SKM-1 (cell line): ENCODE measurements around the gene DEF6.

Experiments used
- DNase-seq: peaks from one replicate; lab custom pipeline; 2025; ENCODE audit not compliant: unreplicated experiment; lab: John Stamatoyannopoulos, UW

Gene DEF6, protein sequence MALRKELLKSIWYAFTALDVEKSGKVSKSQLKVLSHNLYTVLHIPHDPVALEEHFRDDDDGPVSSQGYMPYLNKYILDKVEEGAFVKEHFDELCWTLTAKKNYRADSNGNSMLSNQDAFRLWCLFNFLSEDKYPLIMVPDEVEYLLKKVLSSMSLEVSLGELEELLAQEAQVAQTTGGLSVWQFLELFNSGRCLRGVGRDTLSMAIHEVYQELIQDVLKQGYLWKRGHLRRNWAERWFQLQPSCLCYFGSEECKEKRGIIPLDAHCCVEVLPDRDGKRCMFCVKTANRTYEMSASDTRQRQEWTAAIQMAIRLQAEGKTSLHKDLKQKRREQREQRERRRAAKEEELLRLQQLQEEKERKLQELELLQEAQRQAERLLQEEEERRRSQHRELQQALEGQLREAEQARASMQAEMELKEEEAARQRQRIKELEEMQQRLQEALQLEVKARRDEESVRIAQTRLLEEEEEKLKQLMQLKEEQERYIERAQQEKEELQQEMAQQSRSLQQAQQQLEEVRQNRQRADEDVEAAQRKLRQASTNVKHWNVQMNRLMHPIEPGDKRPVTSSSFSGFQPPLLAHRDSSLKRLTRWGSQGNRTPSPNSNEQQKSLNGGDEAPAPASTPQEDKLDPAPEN

GRCh38 chr6:35297601-35298481 lies at the start of gene DEF6:
DEF6 (plus strand) TSS chr6:35297818; CDS start chr6:35297857, 39 bp downstream.
- peak; percentile 78 for DNase-seq

DNA sequence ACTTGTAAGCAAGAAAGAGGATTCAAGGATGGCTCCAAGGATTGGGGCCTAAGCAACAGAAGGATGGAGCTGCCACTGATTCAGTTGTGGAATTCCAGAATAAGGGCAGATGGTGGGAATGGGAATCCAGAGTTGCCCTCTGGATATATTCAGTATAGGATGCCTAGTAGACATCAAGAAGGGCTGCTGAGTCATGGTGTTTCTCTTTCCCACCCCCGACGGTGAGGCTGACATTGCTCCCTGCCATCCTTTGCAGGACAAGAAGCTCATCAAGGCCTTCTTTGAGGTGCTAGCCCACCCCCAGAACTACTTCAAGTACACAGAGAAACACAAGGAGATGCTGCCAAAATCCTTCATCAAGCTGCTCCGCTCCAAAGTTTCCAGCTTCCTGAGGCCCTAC lies 49.3 kb upstream of the DEF6 start:
- no peak for DNase-seq

DNA sequence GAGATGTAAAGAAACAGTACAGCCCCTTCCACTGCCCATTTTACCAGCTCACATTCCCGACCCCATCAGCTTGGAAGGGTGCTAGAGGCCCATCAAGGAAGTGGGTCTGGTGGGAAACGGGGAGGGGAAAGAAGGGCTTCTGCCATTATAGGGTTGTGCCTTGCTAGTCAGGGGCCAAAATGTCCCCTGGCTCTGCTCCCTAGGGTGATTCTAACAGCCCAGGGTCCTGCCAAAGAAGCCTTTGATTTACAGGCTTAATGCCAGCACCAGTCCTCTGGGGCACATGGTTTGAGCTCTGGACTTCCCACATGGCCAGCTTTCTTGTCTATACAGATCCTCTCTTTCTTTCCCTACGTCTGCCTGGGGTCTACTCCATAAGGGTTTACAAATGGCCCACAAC lies 48.7 kb upstream of the DEF6 start:
- no peak for DNase-seq

GRCh38 chr6:35251949-35252348 lies 45.7 kb upstream of the DEF6 start:
- DNase-seq, result no peak

DNA sequence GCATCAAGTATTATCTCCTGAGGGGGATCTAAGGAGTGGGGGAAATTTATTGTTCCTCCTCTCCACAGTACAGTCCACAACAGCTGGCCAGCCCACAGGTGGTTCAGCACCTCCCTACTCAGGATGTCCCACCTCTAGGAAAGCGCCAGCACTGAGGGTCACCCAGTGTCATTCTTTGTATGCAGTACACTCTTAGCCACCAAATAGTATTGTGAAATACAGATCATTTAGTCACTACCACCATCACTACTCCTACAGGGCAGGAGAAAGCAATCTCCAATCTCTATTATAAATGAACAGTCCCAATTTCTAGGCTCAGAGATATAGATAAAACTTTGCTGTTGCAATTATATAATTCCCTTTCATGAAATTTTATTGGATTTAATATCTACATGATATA lies 44.4 kb upstream of the DEF6 start:
- DNase-seq, result no peak

GRCh38 chr6:35258336-35258735 lies 39.3 kb upstream of the DEF6 start:
- DNase-seq, result no peak

DNA sequence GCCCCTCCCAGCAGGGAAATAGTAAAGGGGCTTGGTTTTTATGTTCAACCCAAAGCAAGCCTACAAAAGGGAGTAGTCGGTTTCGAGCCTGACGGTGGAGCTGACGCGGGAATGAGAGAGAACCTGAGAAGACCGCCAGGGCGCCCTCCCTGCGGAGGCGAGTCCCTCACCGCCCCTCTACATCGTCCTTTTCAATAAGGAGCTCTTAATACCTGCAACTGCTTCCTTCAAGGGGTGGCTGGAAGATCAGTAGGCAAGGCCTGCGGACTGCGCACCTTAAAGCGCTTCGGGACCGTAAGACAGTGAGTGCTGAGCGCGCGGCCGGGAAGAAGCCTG lies 38.8 kb upstream of the DEF6 start:
- DNase-seq, result no peak

DNA sequence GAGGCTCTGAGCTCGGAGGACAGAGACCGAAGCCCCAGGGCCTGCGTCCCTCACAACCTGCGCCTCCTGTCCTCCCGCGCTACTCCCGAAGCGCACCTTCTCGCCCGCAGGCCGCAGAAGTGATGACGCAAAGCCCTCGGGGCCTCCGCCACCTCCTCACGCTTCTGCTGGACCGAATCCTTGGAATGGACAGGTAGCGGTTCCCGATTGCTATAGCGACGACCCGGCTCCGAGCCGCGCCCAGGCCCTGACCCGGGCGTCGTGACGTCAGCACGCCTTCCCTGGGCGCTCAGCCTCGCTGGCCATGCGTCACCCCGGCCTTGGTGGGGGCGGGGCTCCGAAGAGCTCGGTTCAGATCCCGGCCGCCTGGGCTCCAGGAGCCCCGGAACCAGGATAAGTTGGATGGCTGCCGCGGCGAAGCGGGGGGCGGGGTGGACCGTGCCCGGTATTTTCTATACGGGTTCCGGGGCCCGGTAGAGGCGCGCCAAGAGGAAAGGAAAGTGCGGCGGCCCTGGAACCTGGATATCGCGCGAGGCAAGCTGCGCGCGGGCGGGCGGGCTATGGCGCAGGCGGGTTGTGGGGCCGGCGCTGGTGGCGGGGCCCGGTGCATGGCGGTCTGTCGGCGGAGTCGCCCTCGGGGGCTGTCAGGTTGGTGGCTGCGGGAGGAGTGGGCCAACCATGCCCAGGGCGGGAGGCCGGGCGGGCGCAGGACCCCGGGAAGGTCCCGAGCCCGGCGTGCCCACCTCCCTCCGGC lies 38.2 kb upstream of the DEF6 start, which contains the start of gene ZNF76:
ZNF76 (plus strand) TSS at position 542 of the 754 bp plus-strand sequence. CDS start 21,417 bp downstream, outside the sequence.
- peak; percentile 81 for DNase-seq

DNA sequence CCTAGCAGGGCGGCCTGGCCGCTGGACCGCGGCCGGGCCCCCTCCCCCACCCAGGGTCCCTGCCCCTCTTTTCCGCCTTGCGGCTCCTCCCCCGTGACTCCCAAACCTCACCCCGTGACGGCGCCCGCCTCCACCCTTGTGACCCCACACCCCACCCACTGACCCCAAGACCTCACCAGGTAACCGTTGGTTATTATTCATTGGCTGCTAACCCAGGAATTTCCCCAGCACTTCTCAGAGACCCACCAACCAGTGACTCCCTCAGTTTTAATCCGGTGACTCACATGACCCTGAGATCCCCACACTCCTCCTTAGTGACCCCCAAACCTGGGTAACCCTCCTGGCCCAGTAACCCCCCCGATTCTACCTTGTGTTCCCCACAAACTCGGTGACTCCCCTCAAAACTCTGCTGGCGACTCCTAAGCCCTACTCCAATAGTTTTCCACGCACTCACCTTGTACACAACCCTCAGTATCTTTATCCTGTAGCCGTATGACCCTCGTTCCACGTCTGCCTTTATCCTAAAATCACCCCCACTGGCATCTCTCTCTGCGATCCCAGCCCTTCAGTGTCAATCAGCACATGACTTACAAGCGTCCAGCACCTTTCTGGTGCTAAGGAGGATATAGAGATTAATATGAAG lies 37.5 kb upstream of the DEF6 start:
- DNase-seq, result no peak

DNA sequence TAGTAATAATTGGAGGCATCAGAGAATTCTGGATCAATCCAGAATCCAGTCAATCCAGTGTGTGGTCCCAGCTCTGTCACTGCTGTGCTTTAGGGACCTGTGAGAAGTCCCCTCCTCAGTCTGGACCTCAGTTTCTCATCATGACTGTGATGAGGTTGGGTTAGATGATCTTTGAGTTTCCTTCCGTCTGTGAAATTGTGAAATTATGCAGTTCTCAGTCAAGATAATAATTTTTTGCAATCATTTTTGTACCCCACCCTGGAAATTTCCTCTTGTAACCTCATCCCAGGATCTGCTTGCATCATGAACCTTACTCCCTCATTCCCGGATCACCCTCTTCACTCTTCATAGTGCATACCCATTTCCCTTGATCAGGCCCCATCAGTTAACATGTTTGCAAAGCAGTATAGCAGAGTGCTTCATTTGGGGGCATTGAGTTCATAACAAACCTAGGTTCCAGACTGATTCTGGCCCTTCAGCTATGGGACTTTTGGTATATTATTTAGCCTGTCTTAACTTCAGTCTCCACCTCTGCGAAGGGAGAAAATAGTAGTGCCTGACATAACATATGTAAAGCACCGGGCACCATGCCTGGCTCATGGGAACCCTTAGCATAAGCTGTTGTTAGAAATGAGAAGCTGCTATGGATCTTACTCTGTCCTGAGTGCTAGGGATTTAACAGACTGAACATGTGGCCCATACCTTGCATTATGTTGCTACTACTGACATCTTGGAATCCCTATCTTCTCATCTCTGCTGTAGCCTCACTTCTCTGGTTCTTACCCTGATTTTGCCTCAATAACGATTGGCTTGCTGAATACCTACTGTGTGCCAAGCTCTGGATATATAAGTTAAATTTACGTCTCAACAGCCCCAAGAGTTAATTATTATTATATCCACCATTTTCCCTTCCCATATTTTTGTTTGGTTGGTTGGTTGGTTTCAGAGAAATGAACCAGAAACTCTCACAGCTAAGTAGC lies 36.7 kb upstream of the DEF6 start:
- no peak for DNase-seq

- no peak for DNase-seq
Observed at GRCh38 chr6:35262596-35262995, 35.0 kb upstream of the DEF6 start.

DNA sequence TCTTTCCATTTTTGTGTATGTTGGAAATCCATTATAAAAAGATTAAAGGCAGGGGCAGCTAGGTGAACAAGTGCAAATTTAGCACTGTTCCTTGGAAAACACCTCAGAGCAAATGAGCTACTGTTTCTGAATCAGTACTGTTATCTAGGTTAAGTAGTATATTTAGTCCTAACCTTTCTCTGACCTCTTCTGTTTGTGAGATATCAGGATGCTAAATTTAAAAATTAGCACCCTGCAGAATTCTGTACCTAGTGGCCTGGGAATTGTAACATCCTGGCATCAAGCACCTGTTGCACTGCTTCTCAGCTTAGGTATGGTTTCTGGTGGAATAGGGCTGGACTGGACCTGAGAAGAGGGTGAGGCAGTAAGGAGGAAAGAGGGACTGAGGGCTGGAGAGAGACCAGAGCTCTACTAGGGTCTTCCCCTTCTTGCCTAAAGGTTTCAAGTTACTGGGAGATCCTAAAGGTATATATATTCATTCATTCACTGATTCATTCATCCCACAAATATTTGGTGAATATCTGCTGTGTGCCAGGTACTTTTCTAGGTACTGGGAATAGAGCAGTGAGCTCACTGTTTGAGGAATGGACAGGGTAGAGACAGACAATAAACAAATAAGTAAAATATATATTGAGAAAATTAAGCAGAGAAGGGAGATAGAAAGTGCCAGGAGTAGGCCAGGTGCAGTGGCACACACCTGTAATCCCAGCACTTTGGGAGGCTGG lies 32.9 kb upstream of the DEF6 start:
- DNase-seq, result no peak

DNA sequence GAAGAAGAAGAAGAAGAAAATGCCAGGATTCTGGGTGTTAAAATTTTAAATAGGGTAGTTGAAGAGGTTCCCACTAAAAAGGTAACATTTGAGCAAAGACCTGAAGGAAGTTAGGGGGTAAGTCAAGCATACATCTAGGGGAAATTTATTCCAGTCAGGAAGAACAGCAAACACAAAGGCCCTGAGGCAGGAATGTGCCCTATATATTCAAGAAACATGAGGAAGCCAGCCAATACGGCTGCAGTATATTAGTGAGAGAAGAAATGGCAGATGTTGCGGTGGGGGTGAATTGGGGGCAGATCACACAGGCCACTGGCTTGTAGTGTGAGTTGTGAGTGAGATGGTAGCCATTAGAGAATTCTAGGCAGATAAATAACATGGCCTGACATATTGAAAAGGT lies 32.1 kb upstream of the DEF6 start:
- no peak for DNase-seq

GRCh38 chr6:35267446-35267845 lies 30.2 kb upstream of the DEF6 start:
- DNase-seq, result no peak

DNA sequence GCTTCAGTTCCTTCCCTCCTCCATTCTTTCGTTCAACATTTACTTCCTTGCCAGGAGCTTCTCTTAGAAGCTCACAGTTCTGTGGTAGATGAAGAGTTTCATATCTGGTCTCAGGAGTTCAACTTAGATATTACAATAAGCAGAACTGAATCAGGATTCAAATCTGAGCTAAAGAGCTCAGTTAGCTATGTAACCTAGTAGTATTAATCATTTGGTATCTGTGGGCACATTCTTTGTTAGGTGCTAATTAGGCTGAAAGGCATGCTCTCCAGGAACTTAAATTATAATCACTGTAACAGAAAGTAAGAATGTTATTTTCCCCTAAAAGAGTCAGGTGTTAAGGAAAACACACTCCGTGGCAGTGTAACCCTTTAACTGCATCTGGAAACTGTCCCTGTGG lies 29.7 kb upstream of the DEF6 start:
- DNase-seq, result no peak

GRCh38 chr6:35272005-35272404 lies 25.6 kb upstream of the DEF6 start:
- no peak for DNase-seq

DNA sequence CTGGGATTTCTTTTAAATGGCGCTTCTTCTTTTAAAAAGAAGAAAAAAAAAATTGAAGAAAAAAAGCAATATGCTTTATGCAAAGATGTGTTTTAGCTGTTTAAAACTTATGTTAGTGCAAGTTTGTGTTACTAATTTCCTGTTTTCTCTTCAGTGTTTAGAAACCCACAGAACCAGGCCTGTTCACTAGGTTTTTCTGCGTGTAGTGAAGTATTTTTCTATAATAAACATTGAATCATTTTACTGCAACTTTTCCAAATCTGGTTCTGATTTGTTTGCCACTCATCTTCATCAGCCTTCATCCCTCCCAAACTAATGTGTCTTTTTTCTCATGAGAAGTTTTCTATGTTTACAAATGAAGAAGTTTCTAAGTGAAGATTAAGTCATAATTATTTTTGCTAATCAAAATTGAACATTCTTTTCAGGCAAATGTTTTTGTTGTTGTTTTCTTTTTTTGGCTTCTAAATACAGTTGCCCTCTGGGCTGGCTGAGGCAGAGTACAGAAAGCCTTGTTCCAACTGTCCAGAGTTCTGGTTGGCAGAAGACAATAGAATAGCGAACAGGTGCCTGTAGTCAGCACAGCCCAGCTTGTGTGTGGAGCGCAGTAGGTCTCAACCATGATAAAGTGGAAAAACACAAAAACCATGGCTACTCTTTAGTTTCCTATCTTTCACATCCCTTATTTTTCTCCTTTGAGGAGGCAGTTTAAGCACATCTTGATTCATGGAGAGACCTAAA lies 23.6 kb upstream of the DEF6 start:
- DNase-seq, result no peak

DNA sequence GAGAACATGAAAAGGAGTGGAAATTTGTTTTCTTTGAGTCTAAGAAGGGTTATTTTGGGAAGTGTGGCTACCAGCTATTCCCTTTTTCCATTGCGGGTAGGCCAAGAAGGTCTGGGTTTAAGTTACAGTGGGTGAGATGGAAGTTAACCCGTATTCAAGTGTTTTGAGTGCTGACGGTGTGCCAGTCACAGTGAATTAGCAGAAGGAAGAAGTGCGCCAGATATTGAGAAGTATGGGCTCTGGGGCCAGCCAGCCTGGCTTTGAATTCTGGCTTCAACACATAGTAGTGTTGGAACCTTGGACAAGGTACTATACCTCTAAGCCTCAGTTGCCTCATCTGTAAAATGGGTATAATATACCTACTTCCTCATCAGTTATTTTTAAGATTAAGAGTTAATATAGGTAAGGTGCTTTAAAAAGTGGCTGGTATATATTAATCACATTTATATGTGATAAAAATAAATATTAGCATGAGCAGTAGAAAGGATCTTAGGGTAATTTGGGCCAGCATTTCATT lies 21.8 kb upstream of the DEF6 start:
- DNase-seq, result no peak
